Embryonic facial prominence (tissue), 1 donor: ENCODE data around the gene KIZ.

Source experiments
- DNase-seq: peaks from one replicate; pipeline ENCODE4 v3.0.0-alpha.2; 2016; ENCODE audit errors: extremely low spot score

Gene KIZ

DNA sequence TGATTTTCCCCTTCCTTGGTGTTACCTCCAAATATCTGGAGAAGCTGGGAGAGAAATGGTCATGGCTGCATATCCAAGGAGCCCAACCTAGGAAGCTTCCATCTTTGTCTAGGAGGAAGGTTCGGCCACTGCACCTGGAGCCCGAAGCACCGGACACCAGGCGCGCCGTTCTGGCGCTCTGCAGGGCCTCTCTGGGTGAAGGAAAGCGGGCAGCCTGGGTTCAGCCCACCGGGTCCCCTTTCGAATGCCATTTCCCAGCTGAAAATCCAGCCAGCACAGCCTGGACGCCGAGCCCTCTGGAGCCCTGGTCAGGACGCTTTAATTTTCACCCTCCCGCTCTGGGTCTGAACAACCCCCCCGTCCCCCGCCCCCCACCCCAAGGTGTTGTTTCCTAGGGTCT, 21.0 kb upstream of the KIZ start:
- DNase-seq, result no peak

DNA sequence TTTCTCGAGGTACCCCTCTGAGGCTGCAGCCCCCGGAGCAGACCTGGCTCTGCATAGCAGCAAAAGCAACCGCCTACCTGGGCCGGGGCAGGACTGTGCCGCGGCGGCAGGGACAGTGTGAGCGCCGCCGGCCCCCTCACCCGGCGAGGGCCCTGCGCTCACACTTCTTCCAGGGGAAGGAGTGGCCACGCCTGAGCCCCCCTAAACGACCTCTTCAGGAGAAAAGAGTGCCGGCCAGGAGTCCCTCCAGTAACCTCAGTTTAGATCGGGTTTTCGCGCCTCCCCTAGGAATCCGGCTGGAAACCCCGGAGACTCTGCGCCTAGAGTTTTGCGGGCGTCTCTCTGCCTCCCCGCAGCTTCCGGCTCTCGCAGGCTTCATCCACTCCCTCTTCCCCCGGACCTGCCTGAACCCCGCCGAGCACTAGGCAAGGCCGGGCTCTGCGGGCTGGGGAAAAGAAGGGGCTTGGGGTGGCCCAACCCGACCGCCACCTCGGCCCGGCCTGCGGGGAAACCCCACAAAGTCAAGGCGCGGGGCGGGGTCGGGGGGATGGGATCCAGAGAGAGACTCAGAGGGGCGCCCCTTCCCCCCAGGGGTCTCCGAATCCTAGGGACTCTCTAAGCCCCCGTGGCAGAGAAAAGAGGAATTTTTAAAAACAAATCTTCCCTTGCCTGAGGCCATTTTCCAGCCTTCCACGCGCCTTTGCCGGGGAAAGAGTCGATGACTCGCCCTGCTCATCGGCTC, 20.3 kb upstream of the KIZ start:
- no peak for DNase-seq

DNA sequence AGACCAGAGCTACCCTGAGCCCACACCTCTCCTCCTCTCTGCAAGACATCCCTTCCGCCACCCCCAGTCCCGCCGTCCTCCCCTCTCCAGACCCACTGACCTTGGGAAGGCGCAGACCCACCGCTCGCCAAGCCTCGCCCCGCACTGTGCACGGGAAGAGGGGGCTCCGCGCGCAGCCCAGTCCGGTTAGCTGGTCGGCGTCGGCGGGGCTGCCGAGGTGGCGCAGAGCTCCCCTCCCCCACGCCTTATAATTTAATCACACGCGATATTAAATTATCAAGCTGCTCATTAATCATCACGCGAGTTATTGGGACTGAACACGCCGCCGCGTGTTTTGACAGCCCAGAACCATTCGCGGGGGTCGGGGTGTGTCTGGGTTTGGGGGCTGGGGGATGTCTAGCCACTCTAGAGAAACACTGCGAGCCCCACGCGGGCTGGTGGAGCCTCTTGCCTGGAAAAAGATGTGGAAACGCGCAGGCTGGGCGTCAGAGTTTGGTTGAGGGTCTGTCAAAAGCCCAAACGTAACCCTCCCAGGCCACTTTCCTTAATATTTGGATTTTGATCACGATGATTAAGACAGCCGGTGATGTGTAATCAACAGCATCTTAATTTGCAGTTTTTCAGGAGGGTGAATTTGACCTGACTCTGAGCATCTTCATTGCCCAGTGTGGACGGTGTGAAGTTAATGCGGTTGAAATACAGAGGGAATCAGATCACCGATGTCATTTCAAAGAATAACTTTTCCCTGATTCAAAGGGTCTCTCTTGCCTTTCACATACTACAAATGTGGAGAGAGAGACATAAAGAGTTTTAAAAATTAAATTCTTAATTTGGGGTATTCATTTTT, 19.5 kb upstream of the KIZ start, which contains the start of gene LINC00237:
TSS of gene LINC00237 (minus strand) at position 188 of the 847 bp plus-strand sequence.
- DNase-seq, result no peak

DNA sequence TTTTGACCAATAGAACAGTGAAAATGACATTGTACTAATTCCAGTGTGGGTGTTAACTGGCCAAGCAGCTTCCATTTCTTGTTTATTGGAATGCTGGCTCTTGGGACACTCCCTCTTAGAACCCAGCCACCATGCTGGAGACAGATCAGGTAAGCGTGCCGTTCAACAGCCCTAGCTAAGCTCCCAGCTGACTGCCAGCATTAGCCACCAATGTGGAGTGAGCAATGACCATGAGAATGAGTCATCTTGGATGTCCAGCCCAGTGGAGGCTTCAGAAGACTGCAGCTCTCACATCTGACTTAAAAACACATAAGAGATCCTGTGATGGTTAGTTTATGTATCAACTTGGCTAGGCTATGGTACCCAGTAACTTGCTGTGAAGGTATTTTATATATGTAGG, 16.7 kb upstream of the KIZ start:
- no peak for DNase-seq

DNA sequence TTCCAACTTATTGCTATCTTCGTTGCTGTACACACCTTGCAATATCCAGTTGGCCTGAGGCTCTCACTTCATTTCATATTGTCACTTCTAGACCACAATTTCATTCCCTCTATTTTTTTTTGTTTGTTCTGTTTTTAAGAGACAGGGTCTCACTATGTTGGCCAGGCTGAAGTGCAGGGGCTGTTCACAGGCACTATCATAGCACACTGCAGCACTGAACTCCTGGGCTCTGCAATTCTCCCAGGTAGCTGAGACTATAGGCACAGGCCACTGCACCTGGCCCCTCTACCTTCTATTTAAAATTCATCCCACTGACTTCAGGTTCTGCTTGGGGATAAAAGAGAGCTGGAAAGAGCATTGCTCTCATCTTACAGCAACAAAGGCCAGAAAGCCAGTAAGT, 15.1 kb upstream of the KIZ start:
- no peak for DNase-seq

DNA sequence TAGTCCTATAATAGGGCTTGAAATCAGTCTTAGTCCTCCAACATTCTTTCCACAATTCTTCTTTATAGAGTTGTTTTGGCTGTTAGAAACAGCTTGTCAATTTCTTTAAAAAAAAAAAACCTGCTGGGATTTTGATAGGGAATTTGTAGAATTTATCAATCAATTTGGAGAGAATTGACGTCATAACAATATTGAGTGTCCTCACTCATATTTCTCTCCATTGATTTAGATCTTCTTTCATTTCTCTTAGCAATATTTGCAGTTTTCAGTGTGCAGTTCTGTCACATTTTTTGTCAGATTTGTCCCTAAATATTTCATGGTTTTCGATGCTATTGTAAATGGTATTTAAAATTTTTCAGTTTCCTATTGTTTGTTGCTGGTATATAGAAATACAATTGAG, 14.5 kb upstream of the KIZ start:
- DNase-seq, result no peak

DNA sequence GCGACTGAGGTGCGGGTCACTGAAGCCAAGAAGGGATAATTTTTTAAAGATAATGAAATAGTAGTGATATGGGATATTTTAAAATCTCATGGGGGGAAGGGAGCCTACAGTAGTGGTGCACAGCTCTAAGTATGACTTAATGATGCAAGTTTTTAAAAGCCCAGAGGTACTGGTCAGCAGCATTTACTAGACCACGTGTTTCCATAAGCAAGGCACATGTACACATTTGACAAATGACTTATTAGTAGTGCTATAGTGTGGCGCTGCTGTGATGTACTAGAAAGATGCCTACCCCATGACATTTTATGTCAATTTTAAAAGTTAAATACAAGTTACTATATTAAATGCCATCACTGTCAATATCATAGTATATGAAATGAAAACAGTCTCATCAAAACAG, 12.2 kb upstream of the KIZ start:
- DNase-seq, result no peak

DNA sequence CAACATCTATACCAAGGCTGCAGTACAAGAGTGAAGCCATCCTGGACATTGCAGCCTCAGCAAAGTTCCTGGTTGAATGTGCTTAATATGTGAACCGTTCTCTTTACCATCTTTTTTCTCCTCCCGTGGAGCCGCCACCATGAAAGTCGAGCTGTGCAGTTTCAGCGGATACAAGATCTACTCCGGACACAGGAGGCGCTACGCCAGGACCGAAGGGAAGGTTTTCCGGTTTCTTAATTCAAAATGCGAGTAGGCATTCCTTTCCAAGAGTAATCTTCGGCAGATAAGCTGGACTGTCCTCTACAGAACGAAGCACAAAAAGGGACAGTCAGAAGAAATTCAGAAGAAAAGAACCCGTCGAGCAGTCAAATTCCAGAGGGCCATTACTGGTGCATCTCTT, 11.3 kb upstream of the KIZ start:
- DNase-seq, result no peak

DNA sequence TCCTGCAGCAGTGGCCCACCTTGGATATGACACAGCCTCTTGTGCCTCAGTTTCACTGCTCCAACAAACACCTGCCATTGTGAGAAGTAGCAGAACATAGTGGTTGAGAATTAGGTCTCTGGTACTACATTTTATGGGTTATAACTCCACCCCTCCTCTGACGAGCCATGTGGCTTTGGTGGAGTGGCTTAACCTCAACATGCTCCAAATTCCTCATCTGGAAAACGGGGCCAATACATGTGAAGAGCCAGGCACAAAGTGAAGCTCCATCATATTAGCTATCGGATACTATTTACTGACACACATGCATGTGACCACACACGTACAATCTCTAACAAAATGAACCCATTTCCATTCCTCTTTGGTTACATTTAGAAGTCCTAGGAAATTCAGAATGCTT, 8.4 kb upstream of the KIZ start:
- no peak for DNase-seq

DNA sequence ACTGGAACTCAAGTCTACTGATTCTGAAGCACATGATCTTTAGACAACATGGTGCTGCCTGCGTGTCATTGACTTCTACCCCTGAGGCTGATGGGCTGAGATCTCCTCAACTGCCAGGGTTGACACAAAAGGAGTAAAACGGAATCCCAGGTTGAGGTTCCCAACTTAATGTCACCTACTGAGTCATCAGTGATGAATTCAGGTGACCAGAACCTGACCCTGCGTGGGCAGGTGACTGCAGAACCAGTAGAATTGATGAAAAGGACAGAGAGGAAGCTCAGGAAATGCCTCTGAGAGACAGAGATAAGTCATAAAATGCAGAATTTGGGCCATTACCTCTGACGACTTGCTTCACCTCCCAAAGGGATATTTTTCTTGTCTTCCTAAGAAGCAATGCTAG, 7.7 kb upstream of the KIZ start:
- no peak for DNase-seq

DNA sequence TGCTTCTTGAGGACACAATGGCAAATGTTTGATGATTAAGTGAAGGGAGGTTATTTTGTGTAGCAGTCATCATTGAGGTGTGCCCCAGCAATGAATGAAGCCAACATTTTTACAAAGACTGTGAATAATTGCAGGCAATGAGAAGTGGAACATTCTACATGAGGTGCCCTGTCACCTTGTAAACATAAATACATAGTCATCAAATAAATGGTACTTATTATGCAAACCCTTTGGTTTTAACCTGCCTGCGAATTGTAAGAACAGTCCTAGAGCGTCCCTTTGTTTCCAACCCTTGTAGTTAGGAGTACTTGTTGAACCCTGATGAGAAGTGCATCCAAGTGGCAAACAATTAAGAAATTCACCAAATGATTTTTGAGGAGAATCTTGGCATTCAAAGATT, 7.1 kb upstream of the KIZ start:
- DNase-seq, result no peak

DNA sequence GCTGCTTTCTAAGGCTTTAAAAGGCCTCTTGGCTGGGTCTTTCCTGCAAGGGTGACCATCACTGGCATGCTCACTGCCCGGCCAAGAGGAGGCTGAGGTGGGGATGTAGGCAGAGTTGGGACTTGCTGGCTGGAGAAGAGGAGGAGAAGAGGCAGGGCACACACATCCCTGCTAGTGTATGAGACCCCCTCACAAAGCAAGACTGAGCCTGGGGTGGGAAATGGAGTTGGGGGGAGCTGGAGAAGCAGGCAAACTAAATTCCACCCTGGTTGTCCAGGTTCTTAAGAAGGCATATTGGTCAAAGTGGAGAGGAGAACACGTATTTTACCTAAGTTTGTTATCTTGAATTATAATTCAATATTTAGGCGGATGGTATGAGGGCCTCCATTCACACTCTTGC, 1.7 kb upstream of the KIZ start:
- DNase-seq, result no peak

DNA sequence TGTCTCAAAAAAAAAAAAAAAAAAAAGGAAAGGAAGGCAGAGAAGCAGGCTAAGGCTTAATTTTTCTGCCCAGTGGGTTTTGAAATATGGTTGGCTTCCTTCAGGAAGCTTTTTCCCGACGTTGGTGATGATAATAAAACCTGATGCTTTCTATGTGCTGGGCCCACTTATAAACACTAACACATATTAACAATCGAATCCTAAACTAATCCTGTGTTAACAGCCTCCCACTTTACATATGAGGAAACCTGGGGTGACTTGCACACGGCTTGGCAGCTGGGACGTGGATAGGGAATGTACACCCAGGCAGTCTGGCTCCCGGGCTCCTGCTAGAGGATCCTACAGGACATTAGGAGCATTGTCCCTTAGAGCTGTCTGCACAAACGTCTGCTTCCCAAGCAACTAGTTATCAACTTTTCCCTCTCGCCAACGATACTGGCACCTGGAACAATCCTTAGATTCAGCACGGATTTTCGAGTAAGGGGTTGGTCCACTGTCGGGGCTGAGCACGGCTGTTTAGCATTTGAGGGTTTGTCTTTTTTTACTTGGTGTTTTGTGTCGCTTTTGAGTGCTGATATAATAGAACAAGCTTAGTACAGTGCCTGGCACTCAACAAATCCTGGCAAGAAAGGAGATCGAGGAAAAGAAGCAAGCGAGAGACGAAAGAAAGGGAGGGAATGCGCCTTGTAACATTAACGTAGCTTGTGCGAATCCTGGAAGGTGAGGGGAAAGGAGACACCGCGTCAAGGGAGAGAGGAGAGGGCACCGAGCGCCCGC, 622 bp upstream of the KIZ start:
- DNase-seq, result no peak

DNA sequence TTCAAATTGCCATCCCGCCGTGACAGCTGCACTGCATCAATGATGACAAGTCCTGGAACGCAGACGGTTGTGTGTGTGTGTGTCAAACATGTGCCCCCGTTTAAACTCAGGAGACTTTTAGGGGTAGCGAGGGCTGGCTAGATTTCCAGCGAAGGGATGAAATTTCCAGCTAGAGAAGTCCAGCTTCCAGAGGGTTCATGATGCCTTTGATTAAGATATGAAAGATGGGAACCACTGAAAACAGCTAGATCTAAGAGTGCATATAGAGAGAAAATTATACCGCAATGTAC, 644 bp downstream of the KIZ start:
- DNase-seq, result no peak

DNA sequence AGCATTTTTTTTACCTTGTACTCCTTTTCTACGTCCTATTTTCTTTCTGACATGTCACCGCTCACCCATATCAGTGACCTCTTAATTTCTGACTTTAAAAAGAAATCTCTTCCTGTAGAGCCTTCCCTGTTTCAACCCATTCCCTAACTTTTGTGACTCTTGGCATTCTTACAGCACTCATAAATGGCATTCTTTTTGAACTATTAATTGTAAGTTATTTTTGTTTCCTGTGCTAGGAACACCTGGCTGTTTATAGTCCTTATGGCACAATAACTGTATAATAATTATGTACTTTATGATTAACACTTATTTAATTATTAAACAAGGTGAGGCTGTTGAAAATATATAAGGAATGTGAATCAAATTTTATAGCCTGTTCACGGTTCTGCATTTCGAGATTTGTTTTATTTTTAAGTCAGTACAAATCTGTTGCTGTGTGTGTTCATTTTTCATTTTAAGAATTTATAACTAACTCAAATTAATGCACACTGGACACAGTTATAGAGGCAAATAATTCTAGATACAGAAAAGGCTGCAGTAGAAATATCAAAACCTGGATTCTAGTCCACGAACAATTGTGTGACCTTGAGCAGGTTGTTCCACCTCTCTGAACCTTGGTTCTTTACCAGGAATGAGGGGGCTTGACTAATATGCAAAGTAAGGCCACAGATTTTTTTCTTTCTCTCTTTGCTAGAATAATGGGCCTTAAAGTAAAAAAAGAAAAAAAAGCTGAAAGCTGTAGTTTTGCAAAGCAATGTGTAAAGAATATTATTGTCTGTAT, 1.5 kb downstream of the KIZ start:
- no peak for DNase-seq

DNA sequence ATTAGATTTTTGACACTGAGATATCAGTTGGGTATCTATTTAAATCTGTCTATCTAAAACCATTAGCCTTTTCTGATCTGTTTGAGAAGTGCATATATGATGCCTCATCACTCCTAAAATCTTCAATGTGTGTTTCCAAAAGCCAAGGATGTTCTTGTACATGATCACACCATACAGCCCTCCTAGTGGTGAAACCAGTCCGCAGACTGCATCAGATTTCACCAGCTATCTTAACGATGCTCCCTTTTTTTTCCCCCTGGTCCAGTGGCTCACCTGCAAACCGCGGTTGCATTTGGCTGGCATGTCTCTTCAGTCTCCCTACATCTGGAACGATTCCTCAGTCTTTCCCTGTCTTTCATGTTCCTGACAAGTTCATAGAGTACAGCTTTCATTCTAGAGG, 4.0 kb downstream of the KIZ start:
- no peak for DNase-seq

DNA sequence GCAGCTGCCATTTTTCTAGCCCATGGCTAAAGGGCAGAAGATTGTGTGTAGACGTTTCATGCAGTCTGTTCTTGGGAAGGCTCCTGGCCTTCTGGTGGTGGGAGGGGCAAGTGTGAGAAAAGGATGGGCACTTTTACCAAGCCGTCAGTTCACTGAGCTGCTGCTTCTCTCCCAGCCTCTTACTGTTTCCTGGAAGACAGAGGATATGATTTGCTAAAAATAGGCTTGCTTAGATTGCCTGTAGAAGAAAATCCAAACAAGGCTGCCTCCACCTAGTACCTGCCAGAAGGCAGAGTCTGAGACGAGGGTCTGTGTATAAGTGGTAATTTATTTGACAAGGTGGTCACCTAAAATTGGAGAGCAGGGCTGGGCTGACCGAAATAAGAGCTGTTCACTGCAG, 7.5 kb downstream of the KIZ start:
- DNase-seq, result no peak

DNA sequence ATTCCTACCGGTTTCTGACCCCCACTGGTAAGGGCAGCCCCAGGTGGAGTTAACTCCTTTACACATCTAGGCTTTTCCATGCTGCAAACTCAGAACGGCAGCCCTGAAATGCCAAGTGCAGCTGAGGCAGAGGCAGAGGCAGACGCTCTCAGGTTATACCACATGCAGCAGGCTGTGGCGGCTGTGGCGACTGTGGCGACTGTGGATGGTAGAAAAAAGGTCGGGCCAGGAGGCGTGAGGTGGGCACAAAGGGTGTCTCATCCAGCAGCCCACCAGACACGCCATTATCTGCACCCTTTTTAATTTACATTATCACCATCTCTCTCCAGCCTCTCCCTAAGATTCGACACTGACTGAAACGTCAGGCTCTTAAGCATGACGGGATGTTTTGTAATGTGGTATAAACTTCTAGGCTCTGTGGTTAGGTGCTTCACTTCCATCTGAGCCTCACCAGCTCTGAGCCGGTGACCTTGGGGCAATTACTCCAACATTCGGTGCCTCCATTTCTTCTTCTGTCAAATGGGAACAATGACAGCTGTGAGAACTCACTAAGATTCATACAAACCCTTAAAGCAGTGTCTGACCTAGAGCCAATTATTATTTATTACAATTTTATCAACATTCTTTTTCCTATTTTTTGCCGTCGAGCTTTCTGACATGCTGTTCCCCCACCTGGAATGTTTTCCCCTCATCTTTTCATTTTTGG, 8.2 kb downstream of the KIZ start:
- no peak for DNase-seq

DNA sequence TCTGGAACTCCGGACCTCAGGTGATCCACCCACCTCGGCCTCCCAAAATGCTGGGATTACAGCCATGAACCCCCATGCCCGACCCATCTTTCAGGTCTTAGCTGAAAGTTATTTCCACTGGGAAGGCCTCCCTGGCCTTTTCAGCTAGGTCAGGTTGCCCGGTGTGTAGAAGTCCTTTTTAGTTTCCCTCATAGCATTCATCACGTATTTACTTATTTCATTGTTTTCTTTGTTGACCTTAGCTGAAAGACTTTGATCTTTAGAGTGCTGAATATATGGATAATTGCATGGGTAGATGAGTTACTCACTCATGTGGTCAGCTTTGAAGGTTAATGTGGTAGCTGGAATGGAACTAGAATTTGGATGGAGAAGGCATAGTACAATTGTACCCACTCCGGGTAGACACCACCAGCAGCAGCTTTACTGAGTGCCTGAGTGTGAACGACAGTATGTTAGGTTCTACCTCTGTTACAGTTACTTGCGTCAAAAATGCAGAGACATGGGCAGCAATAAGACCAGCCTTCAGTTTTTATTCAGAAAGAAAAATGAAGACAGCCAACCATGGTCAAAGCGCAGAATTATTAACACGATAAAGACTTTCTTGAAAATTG, 9.1 kb downstream of the KIZ start:
- DNase-seq, result no peak

DNA sequence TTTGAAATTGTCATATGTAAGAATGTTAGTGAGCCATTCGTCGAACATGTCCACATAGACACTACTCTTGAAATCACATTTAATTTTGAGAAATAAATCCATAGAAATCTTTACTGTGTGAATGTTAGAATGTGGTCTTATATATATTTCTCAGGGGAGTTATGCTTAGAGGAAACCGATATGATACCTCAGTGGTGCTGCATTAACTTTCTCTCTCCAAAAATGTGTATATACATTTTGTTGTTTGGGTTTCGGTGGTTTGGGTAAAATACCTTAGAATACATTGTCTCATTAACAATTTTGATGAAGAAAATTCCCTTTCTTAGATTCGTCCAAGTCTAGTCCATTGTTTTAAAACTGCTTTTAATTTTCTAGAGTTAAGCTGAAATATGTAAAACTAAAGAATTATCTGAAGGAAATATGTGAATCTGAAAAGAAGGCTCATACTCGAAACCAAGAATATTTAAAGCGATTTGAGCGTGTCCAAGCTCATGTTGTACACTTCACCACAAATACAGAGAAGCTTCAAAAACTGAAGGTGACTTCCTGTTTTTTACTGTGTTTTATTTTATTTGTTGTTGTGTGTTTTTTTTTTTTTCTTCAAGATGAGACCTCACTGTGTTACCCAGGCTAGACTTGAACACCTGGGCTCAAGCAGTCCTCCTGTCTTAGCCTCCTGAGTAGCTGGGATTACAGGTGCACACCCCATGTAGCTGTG, 10.3 kb downstream of the KIZ start:
- no peak for DNase-seq
